ENCODE results near the gene GLRA1.
A peak's percentile ranks its signal among the peaks of the same experiment; 100 is the strongest.
"Not testable (repeated sequence)": the region's sequence is repeated elsewhere in the genome, so short reads cannot be mapped to it uniquely, and the experiment has no call there.

GLRA1 gene

DNA sequence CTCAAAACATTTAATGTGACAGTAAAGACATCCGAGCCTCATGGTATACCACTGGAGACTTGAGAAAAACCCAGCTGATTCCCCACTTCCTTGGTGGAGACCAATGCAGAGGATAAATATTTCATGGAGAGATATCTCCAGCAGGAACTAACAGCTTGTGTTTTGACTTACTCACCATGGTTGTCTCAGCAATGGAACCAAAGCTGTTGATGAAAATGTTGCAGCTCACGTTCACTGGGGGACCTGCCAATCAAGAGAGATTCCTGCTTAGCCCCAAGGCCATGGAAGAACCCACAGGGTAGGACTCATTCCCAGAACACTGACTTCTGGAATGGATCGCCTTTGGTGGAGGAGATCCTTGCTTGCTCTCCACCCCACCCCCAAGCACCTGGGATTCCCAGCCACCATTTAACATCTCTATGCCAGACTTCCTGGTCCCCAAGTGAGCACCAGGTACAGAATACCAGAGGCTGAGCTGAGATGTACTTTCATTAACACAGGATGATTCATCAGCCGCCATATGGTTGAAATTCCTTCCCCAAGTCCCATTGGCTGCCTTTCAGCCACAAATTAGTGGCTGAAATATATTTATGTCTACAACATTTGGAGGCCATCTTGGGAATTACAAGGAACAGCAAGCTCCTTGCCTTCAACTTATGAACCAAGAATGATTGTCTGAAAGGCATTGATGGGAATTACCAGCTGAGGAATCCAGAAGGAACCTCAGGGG, 37.9 kb downstream of the GLRA1 start:
- DNase-seq (ENCODE audit: extremely low read depth in 1 of 2, low read depth in 1 of 2), result no peak

DNA sequence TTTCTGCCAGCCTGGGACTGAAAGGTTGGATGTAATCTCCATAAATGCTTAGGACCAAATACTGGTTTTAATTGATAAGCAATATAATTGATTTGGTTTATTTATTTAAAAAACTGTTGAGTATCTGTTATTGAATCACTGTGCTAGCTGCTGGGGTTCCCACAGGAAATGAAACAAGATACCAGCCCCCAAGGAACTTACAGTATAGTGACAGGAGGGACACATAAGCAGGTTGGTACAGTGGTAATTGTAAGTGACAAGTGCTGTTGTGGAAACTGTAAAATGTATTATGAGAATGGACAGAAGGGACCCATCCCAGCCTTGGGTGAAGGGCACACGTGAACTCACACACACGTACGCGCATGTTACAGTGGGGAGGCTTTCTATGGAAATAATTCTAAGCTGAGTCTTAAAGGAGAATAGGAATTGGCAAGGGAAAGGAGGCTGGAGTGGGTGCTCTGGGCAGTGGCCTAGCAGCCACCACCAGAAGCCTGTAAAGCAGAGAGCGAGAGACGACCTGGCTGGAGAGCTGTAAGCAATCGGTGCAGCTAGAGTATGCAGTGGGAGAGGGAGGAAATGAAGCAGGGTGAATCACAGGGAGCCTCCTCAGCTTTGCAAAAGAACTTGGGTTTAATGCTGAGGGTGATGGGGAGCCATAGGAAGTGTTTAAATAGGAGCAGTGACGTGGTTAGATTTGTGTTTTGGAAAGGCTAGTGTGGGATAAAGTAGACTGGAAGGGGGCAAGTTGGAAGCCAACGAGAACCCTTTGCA, 39.3 kb downstream of the GLRA1 start:
- DNase-seq (ENCODE audit: extremely low read depth in 1 of 2, low read depth in 1 of 2), result no peak

DNA sequence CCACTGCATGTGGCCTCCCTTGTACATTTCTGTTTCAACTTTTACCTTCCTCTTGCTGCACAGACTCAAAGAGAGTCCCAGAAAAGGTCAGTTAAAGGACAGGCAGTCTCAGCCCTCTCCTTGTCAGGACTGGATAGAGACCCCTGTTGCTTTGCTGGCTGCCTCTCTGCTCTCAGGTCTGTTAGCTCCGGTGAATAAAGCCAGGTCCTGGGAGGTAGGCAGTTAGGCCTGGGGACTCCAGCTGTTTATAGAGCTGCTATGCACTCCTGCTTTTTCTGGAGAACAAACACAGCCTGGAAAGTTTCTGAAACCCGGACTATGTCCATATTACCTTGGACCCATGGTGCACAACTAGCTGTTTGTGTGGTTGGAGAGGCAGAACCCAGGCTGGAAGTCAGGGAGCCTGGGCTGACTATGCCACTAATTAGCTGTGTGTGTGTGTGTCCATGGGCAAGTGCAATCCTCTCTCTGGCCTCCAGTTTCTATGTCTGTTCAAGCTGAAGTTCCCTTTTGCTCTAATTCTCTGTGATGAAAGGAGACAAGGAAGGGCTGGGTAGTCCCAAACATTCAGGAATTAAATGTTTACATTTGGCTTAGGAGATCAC, 42.9 kb downstream of the GLRA1 start:
- DNase-seq (ENCODE audit: extremely low read depth in 1 of 2, low read depth in 1 of 2), result no peak

DNA sequence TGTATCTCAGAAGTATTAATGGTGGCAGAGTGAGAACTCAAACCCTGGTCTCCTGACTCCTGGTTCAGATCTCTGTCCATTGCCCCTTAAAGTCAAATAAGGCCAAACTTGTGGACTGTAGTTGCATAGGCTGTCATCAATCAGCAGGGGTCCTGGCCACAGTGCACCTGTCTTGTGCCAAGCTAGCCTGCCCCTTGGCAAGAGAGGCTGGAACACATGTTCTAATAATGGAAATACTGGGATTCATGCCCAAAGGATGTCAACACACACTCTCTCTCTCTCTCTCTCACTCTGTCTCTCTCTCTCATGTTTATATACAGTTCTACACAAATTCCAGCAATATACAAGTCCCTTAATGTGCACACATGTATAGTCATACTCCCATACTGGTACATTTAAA, 44.3 kb downstream of the GLRA1 start:
- DNase-seq (ENCODE audit: extremely low read depth in 1 of 2, low read depth in 1 of 2), result no peak

DNA sequence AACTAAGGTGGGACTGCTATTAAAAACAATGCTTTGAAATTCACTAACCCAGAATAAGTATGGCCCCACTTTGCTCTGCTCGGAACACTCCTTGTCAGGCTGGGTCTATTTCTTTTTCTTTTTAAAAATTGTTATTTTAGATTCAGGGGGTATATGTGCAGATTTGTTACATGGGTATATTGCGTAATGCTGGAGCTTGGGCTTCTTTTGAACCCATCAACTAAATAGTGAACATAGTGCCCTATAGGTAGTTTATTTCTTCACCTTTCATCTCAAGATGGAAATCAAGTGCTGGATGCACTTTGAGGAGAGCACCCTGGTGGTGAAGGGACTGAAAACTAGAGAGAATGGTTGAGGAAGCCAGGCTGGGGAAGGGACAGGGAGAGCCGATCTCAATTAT, 51.0 kb downstream of the GLRA1 start:
- DNase-seq (ENCODE audit: extremely low read depth in 1 of 2, low read depth in 1 of 2), result no peak

DNA sequence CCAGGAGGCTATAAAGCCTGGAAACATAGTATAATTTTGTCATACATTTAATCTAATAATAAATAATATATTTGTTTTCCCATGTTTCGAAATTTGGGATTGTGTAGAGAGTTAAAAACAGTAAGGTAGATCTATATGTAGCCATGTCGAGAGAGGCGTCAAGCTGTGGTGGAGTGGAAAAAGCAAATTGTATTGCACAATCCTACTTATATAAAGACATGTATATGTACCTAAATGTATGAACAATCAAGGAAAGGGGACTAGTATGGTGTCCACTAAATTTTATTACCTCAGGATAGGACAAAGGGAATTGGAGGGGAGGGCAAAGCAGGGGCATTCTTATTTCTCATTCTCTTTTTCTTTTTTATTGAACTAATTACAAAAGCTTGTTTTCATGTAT, 52.0 kb downstream of the GLRA1 start:
- no peak for DNase-seq (ENCODE audit: extremely low read depth in 1 of 2, low read depth in 1 of 2)

DNA sequence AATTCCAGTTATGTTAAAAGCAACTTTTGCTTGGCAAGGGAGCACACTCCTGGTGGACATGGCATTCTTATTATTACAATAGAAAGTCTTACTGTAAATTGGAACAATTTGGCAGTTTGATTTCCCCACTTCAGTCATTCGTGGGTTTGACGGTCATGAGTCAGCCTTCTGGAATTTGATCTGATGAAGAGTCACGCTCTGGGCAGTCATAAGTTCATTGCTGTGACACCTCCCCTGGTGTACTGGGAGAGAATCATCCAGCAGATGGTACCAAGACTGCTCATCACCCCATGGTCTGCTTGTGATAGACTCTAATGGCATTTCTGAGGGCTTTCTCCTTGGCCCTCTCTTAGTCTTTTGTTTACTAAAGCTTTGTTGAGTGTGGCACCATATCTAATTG, 53.8 kb downstream of the GLRA1 start:
- peak in 1 of 2 donors; percentile 2 for DNase-seq (ENCODE audit: extremely low read depth in 1 of 2, low read depth in 1 of 2)

DNA sequence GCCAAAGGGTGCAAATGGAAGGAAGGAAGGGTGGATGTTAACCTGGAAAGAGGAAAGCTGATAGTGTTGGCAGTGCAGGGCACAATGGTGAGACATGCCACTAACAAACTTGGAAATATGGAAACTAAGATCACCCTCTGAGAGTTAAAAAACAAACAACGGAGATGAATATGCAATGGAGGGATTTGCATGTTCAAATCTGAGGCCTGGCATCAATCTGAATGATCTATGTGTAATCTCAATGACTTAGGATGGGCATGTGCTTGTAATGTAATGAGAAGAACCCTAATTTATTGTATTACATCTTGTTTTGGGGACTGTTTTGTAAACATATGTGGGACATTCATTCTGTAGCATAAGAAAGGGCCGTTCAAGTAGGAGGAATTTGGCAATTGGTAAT, 54.4 kb downstream of the GLRA1 start:
- no peak for DNase-seq (ENCODE audit: extremely low read depth in 1 of 2, low read depth in 1 of 2)

DNA sequence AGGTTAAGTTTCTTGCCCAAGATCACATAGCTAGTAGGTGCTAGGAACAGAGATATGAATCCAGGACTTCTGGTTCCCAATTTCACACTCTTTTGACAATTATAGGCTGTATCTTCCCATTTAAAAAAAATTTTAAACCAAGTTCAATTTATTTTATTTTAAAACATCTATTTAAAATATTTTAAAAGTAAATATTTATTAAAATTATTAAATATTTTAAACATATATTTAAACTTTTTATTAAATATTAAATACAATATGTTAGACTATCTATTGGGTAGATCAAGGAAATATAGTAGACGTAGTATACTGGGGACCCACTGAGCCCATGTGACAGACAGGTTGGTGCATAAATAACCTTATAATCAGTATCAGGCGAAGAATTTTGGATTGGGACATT, 54.8 kb downstream of the GLRA1 start:
- DNase-seq (ENCODE audit: extremely low read depth in 1 of 2, low read depth in 1 of 2), result no peak

DNA sequence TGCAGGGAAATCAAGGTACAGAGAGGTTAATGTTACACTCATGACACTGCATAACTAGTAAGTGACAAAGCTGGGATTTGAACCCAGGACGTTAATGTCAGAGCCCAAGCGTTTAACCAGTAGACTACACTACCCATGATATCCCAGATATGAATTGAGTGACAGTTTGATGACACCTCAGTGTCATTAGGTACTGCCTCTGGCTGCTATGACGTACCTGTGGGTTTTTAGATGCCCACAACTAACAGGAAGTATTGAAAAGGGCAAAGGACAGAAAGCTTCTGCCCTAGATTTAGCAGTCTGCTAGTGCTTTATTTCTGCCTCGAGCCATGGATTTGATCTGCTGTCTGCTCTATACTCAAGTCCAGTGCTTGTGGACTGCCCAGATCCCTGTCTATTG, 56.2 kb downstream of the GLRA1 start:
- DNase-seq (ENCODE audit: extremely low read depth in 1 of 2, low read depth in 1 of 2), result no peak

DNA sequence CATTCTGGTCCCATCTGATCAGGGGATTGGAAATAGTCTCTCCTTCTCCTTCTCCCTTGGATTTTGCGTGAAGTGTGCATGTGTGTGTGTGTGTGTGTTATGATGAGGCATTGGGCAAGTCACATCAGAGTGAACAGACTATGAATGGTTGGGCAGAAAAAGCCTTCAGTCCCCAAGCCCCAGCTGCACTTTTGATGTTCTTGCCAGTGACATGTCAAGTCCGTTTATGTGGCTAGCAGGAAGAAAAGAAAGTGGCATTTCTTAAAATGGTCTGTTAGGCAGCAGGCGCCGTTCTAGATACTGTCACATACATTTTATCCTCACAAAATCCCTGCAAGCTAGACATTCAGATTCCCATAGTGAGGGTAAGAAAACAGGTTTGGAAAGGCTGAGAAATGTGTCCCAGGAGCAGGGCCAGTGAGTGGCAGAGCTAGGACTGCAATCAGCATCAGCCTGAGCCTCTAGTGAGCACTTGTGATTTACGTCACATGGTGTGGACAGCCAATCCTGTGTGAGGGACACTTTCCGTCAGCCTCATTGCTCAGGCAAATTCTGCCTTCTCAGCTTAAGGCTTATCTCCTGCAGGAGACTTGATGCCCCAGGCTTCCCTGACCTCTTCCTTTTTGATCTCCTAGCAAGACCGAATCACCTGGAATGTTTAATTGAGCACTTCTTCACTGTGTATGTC, 60.4 kb downstream of the GLRA1 start:
- no peak for DNase-seq (ENCODE audit: extremely low read depth in 1 of 2, low read depth in 1 of 2)

DNA sequence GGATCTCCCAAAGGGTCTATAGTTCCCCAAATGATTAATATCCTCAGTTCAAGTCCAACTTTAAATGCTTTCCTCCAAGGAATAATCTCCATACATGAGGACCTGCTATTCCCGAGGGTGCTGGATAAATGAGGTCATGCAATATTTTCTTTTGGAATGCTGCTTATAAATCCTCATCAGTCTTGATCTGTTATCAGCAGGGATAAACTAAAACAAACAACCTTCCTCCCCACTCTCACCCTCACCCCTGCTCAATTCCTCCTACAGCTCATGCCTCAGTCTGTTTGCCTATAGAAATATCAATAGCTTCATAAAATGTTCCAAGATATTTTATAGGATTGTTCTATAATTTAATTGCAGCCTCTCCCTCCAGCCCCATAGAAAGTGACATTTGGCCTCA, 61.1 kb downstream of the GLRA1 start:
- no peak for DNase-seq (ENCODE audit: extremely low read depth in 1 of 2, low read depth in 1 of 2)

DNA sequence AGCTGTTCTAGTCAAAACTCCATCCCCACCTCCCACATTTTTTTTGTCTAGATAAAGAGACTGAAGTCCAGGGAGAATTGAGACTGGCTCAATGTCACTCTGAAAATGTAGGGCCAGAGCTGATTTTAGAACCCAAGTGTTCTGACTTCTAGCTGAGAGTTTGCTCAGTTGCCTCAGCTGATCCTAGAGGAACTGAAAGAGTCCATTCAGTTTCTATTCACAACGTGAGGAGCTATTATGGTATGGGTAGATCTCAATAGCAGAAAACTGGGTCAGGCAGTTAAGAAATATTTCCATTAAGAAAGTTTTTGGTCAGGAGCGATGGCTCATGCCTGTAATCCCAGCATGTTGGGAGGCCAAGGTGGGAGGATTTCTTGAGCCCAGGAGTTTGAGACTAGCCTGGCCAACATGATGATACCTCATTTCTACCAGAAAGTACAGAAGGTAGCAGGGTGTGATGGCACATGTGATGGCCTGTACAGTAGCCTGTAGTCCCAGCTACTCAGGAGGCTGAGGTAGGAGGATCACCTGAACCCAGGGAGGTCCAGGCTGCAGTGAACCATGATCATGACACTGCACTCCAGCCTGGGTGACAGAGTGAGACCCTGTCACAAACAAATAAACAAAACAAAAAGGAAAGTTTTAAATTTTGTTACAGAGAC, 61.7 kb downstream of the GLRA1 start:
- DNase-seq (ENCODE audit: extremely low read depth in 1 of 2, low read depth in 1 of 2), result no peak

DNA sequence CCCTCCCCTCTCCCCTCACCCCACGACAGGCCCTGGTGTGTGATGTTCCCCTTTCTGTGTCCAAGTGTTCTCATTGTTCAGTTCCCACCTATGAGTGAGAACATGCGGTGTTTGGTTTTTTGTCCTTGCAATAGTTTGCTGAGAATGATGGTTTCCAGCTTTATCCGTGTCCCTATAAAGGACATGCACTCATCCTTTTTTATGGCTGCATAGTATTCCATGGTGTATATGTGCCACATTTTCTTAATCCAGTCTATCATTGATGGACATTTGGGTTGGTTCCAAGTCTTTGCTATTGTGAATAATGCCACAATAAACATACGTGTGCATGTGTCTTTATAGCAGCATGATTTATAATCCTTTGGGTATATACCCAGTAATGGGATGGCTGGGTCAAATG, 63.8 kb downstream of the GLRA1 start:
- not testable (repeated sequence) for DNase-seq (ENCODE audit: extremely low read depth in 1 of 2, low read depth in 1 of 2)

DNA sequence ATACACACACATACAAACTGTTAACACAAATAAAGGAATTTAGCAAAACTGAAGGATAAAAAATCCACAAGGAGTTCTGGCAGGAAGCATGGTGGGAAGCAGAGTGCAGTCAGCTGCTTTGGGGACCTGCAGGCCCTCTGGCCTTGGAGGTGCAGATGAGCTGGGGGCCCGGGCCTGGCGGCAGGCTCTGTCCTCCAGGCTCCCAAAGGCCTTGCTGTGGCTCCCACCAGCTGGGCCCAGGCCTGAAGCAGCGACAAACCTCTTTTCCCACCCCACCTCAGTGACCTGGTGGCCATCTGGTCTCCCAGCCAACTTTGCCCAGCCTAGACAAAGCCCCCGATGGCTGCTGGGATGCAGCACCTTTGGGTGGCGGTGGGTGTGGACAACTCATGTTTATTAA, 67.8 kb downstream of the GLRA1 start:
- DNase-seq (ENCODE audit: extremely low read depth in 1 of 2, low read depth in 1 of 2), result no peak

DNA sequence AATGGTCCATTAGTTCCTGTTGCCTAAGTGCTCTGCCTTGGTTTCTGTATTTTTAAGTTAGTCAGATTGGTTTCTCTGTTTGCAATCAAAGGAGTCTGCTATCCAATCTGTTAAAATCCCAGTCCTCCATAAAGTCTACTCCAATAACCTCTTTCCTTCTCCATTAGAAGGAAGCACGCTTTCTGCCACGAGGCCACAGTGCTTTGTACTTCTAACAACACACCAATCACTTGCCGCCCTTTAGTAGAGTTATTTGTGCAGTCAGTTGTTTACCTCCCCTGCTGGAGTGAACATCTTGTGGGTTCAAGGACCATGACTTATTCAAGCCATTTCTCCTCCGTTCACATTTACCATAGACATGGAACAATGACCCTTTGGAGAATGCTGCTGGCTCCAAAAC, 69.0 kb downstream of the GLRA1 start:
- DNase-seq (ENCODE audit: extremely low read depth in 1 of 2, low read depth in 1 of 2), result no peak

DNA sequence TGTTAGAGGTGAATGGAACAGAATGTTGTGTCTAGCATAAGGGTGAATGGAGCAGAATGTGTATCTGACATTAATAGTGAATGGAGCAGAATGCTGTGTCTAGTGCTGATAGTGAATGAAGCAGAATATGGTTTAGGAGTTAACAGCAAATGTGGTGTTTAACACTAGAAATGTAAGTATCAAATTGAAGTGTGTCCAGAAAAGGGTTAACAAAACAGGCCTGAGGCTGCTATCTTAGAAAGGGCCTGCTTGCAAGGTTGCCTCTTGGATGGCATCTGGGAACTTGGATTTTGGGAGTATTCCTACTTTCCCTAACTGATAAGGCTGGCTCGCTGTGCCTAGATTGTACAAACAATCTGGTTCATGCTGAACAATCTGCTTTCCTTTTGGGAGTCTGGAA, 76.8 kb downstream of the GLRA1 start:
- no peak for DNase-seq (ENCODE audit: extremely low read depth in 1 of 2, low read depth in 1 of 2)

DNA sequence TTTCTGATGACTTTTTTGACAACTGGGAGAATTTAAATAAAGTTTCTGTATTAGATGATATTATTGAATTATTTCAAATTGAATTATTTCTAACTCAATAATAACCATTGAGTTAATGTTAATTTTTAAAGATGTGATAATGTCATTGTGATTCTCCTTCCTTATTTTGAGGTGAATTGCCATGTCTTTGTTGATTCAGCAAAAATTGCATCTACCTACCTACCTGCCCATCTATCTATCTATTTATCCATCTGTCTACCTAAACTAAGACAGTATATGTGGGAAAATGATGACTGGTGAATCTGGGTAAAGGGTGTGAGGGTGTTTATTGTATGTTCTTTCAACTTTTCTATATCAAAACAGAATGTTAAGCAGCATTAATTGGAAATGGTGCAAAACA, 77.9 kb downstream of the GLRA1 start:
- DNase-seq (ENCODE audit: extremely low read depth in 1 of 2, low read depth in 1 of 2), result no peak

DNA sequence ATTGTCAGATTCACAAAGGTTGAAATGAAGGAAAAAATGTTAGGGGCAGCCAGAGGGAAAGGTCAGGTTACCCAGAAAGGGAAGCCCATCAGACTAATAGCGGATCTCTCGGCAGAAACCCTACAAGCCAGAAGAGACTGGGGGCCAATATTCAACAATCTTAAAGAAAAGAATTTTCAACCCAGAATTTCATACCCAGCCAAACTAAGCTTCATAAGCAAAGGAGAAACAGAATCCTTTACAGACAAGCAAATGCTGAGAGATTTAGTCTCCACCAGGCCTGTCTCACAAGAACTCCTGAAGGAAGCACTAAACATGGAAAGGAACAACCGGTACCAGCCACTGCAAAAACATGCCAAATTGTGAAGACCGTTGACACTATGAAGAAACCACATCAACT, 91.8 kb downstream of the GLRA1 start:
- DNase-seq (ENCODE audit: extremely low read depth in 1 of 2, low read depth in 1 of 2), result not testable (repeated sequence)

DNA sequence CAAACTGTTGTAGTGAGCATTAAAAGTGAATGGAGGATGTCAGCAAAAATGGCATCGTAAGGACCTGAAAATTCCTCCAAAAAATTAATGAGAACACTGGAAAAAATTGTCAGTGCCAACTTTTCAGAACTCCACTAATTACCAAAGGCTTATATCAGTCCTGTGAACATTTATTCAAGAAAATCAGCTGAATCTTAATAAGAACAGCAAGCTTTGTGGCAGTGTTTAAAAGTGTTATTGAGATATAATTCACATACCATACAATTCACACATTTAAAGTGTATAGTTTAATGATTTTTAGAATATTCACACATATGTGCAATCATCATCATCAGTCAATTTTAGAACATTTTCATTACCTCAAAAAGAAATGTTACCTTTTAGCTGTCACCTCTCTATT, 95.3 kb downstream of the GLRA1 start:
- DNase-seq (ENCODE audit: extremely low read depth in 1 of 2, low read depth in 1 of 2), result no peak

DNA sequence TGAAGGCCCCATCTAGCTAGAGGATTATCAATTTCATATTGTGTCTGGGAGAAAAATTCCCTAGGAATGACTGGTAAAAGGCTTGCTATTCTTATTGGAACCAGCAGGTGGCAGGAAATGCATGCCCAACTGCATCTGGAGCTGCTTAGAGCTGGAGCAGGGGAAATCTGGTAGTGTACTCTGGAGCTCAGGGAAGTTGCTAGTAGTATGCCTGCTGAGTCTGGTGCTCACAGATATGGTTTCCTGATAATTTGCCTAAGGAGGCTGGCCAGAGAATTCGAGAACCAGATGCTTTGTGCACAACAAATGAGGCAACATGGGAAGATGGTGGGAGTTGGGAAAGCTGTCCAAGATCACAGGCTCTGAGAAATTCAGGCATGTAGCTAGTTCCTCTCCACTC, 99.2 kb downstream of the GLRA1 start:
- no peak for DNase-seq (ENCODE audit: extremely low read depth in 1 of 2, low read depth in 1 of 2)

All from stimulated activated CD8-positive, alpha-beta memory T cell treated with anti-CD3 and anti-CD28 coated beads, Interleukin-7, amount 100 ng/mL, for 48 hours (primary cell).